Measurements from ENCODE around the gene TFPT. TPM values are rescaled to one million over a fixed set of nuclear protein-coding genes. Genes with fewer than 3 reads are reported as not detected.
A peak's percentile ranks its signal among the peaks of the same experiment; 100 is the strongest.

TFPT gene
- total and polyA plus RNA-seq, 10 of the 15 experiments (the other 5 are each of a cell fraction or from before 2014, with no cell fraction given), result 1.7 to 40.2 (median 25.6) TPM

DNA sequence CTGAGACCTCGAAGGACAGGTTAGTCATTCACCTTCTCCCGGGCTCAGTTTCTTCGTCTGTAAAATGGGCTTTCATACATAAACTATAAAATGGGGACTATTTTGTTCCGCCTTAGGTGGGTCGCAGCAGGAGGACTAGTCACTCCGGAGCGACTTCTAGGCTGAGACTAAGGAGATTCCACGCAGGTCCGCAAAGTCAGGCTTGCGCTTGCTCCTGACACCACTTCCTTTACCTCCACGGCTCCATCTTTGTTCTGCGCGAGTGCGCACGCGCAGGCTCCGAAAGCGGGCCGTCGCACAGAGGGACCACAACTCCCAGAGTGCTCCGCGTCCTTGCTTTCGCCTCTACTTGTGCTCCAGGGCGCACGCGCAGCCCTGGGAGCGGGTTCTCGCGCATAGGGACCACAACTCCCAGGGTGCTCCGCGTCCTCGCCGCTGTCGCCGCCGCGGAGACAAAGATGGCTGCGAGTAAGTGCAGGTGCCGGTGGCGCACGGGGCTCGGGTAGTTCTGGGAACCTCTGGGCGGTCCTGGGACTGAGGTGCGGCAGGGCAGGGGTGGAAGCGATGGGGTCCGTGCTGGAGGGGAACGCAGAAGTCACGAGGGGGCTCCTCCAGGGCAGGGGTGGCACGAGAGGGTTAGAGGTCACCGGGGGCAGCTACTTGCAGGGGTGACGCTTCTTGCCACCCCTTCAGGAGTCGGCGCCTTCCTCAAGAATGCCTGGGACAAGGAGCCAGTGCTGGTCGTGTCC is 12.9 kb downstream of the TFPT start, which contains the start of gene NDUFA3 (continued):
- TF ChIP-seq, protein P1, sequence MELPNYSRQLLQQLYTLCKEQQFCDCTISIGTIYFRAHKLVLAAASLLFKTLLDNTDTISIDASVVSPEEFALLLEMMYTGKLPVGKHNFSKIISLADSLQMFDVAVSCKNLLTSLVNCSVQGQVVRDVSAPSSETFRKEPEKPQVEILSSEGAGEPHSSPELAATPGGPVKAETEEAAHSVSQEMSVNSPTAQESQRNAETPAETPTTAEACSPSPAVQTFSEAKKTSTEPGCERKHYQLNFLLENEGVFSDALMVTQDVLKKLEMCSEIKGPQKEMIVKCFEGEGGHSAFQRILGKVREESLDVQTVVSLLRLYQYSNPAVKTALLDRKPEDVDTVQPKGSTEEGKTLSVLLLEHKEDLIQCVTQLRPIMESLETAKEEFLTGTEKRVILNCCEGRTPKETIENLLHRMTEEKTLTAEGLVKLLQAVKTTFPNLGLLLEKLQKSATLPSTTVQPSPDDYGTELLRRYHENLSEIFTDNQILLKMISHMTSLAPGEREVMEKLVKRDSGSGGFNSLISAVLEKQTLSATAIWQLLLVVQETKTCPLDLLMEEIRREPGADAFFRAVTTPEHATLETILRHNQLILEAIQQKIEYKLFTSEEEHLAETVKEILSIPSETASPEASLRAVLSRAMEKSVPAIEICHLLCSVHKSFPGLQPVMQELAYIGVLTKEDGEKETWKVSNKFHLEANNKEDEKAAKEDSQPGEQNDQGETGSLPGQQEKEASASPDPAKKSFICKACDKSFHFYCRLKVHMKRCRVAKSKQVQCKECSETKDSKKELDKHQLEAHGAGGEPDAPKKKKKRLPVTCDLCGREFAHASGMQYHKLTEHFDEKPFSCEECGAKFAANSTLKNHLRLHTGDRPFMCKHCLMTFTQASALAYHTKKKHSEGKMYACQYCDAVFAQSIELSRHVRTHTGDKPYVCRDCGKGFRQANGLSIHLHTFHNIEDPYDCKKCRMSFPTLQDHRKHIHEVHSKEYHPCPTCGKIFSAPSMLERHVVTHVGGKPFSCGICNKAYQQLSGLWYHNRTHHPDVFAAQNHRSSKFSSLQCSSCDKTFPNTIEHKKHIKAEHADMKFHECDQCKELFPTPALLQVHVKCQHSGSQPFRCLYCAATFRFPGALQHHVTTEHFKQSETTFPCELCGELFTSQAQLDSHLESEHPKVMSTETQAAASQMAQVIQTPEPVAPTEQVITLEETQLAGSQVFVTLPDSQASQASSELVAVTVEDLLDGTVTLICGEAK (IDR thresholded peaks at IDR 0.05; ENCODE audit: borderline replicate concordance), result peak; percentile 79
- TF ChIP-seq YY1 (IDR thresholded peaks at IDR 0.05; ENCODE audit: low read depth, low read length), result peak; percentile 97
- TF ChIP-seq BCL11A (IDR thresholded peaks at IDR 0.05; ENCODE audit: low read depth, low read length), result no peak
- TF ChIP-seq, protein P2, sequence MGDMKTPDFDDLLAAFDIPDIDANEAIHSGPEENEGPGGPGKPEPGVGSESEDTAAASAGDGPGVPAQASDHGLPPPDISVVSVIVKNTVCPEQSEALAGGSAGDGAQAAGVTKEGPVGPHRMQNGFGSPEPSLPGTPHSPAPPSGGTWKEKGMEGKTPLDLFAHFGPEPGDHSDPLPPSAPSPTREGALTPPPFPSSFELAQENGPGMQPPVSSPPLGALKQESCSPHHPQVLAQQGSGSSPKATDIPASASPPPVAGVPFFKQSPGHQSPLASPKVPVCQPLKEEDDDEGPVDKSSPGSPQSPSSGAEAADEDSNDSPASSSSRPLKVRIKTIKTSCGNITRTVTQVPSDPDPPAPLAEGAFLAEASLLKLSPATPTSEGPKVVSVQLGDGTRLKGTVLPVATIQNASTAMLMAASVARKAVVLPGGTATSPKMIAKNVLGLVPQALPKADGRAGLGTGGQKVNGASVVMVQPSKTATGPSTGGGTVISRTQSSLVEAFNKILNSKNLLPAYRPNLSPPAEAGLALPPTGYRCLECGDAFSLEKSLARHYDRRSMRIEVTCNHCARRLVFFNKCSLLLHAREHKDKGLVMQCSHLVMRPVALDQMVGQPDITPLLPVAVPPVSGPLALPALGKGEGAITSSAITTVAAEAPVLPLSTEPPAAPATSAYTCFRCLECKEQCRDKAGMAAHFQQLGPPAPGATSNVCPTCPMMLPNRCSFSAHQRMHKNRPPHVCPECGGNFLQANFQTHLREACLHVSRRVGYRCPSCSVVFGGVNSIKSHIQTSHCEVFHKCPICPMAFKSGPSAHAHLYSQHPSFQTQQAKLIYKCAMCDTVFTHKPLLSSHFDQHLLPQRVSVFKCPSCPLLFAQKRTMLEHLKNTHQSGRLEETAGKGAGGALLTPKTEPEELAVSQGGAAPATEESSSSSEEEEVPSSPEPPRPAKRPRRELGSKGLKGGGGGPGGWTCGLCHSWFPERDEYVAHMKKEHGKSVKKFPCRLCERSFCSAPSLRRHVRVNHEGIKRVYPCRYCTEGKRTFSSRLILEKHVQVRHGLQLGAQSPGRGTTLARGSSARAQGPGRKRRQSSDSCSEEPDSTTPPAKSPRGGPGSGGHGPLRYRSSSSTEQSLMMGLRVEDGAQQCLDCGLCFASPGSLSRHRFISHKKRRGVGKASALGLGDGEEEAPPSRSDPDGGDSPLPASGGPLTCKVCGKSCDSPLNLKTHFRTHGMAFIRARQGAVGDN (IDR thresholded peaks at IDR 0.05), result peak; percentile 43; the same call in 1 of the 2 replicates
- TF ChIP-seq, protein P3, sequence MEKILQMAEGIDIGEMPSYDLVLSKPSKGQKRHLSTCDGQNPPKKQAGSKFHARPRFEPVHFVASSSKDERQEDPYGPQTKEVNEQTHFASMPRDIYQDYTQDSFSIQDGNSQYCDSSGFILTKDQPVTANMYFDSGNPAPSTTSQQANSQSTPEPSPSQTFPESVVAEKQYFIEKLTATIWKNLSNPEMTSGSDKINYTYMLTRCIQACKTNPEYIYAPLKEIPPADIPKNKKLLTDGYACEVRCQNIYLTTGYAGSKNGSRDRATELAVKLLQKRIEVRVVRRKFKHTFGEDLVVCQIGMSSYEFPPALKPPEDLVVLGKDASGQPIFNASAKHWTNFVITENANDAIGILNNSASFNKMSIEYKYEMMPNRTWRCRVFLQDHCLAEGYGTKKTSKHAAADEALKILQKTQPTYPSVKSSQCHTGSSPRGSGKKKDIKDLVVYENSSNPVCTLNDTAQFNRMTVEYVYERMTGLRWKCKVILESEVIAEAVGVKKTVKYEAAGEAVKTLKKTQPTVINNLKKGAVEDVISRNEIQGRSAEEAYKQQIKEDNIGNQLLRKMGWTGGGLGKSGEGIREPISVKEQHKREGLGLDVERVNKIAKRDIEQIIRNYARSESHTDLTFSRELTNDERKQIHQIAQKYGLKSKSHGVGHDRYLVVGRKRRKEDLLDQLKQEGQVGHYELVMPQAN (conservative IDR thresholded peaks at IDR 0.05), result peak; percentile 53; the same call in 1 of the 2 replicates
- peak; percentile 56; the same call in 1 of the 2 replicates for TF ChIP-seq SREBF1 (IDR thresholded peaks at IDR 0.05; ENCODE audit: low read length)
- TF ChIP-seq CHD2 (IDR thresholded peaks at IDR 0.05; ENCODE audit: borderline replicate concordance, low read depth, low read length), result peak; percentile 88
- peak; percentile 70; the same call in 1 of the 2 replicates for TF ChIP-seq HDGF (IDR thresholded peaks at IDR 0.05)
- TF ChIP-seq STAT1 (conservative IDR thresholded peaks at IDR 0.05), result 0 out of 2 replicates have a peak, but pooled peaks have one; percentile 53
- TF ChIP-seq SIN3A (IDR thresholded peaks at IDR 0.05; ENCODE audit: low read depth, low read length), result peak; percentile 68; the same call in 1 of the 2 replicates
- 0 out of 2 replicates have a peak, but pooled peaks have one; percentile 79 for TF ChIP-seq PML (IDR thresholded peaks at IDR 0.05; ENCODE audit: low read length)
- TF ChIP-seq CREM (IDR thresholded peaks at IDR 0.05; ENCODE audit: low read depth), result peak; percentile 95
- peak; percentile 17 for TF ChIP-seq SMAD1 (IDR thresholded peaks at IDR 0.05; ENCODE audit: low read depth, partially characterized antibody)
- TF ChIP-seq CBFB (IDR thresholded peaks at IDR 0.05; ENCODE audit: low read depth), result peak; percentile 72
- TF ChIP-seq, protein P4, sequence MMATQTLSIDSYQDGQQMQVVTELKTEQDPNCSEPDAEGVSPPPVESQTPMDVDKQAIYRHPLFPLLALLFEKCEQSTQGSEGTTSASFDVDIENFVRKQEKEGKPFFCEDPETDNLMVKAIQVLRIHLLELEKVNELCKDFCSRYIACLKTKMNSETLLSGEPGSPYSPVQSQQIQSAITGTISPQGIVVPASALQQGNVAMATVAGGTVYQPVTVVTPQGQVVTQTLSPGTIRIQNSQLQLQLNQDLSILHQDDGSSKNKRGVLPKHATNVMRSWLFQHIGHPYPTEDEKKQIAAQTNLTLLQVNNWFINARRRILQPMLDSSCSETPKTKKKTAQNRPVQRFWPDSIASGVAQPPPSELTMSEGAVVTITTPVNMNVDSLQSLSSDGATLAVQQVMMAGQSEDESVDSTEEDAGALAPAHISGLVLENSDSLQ (IDR thresholded peaks at IDR 0.05), result 0 out of 2 replicates have a peak, but pooled peaks have one; percentile 27
- peak; percentile 99 for TF ChIP-seq ZNF217 (IDR thresholded peaks at IDR 0.05)
- TF ChIP-seq MYC (IDR thresholded peaks at IDR 0.05; ENCODE audit: insufficient read depth, insufficient read length, insufficient replicate concordance, low read length, severe bottlenecking), result no peak
- no peak for TF ChIP-seq RAD21 (IDR thresholded peaks at IDR 0.05; ENCODE audit: insufficient read depth, low read depth, low read length)

Measured in GM12878 (cell line).